Measurements from ENCODE around the gene PRDM5. TPM values are rescaled to one million over a fixed set of nuclear protein-coding genes. Genes with fewer than 3 reads are reported as not detected.

The PRDM5 gene
- total and polyA plus RNA-seq, 9 of the 15 experiments (the other 6 are each of a cell fraction or from before 2014, with no cell fraction given), result not detected

DNA sequence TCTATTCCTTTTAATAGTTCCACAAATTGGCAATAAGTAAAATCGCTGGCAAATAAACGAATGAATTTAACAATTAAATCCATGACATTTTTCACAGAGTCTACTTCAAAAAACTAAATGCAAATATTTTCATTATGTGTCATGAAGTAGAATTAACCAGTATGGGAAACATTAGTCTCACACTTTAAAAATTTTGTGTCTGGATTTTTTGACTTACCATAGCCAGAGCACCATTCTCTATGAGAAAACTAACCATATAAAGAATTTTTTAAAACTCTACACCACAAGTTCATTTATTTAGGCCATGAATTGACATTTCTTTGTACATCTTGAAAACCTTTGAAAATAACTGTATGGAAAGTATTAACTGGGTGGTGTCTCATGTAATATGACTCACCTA, 41.2 kb downstream of the PRDM5 start:
- H3K27me3 ChIP-seq (ENCODE audit: control insufficient read depth in 2 of 2, insufficient read depth in 2 of 2, low read length in 2 of 2), result no peaks in the 10 kb centered on the region
- no peak overlapping the region for H3K4me3 ChIP-seq
- intact Hi-C loops (cut with micrococcal nuclease) (no loop called here), in situ Hi-C loops (cut with MboI) (no loop called here)
- no peak for FAIRE-seq
- no peaks in the 10 kb centered on the region for H3K79me2 ChIP-seq (ENCODE audit: control insufficient read depth, insufficient read depth, low read length)
- 0% methylated on average over 2 of the region's 2 CpGs for WGBS (ENCODE audit: insufficient coverage, low coverage, missing lambda C conversion rate)
- H3K36me3 ChIP-seq (ENCODE audit: control insufficient read depth, insufficient read depth, low read length), result no peaks in the 10 kb centered on the region
- no peak for ATAC-seq
- no peak overlapping the region for H3K9ac ChIP-seq (ENCODE audit: insufficient read depth in 1 of 2, low read depth in 2 of 2, low read length in 2 of 2)
- POLR2A ChIA-PET, result no interaction called here
- H3K9me3 ChIP-seq (replicated peaks; ENCODE audit: control insufficient read depth, insufficient read depth, low read depth, low read length), result no peaks in the 10 kb centered on the region
- H3K4me2 ChIP-seq (ENCODE audit: insufficient read depth, low read length), result no peak overlapping the region
- no peaks in the 10 kb centered on the region for H3K9me1 ChIP-seq (ENCODE audit: control insufficient read depth, insufficient read depth, low read length)
- no peaks in the 10 kb centered on the region for H3K4me1 ChIP-seq (replicated peaks in 1 of 2; ENCODE audit: control insufficient read depth in 2 of 2, insufficient read depth in 2 of 2, low read length in 2 of 2)
- DNase-seq (ENCODE audit: extremely low read depth in 1 of 4, low spot score in 3 of 4), result no peak
- CTCF ChIA-PET (ENCODE audit: low intra/inter-chr PET ratio), result no interaction called here
- no TSS peak for BruUV-seq (replicated peaks)
- no peaks in the 10 kb centered on the region for H4K20me1 ChIP-seq (replicated peaks; ENCODE audit: control insufficient read depth, insufficient read depth, low read length)
- no peak overlapping the region for H2AFZ ChIP-seq (ENCODE audit: low read depth, low read length)
- no peak overlapping the region for H3K27ac ChIP-seq (ENCODE audit: extremely low read depth, low read depth, low read length)
- TF ChIP-seq, protein P1, sequence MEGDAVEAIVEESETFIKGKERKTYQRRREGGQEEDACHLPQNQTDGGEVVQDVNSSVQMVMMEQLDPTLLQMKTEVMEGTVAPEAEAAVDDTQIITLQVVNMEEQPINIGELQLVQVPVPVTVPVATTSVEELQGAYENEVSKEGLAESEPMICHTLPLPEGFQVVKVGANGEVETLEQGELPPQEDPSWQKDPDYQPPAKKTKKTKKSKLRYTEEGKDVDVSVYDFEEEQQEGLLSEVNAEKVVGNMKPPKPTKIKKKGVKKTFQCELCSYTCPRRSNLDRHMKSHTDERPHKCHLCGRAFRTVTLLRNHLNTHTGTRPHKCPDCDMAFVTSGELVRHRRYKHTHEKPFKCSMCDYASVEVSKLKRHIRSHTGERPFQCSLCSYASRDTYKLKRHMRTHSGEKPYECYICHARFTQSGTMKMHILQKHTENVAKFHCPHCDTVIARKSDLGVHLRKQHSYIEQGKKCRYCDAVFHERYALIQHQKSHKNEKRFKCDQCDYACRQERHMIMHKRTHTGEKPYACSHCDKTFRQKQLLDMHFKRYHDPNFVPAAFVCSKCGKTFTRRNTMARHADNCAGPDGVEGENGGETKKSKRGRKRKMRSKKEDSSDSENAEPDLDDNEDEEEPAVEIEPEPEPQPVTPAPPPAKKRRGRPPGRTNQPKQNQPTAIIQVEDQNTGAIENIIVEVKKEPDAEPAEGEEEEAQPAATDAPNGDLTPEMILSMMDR (IDR thresholded peaks at IDR 0.05 in 2 of 3, conservative IDR thresholded peaks at IDR 0.05 in 1 of 3; ENCODE audit: insufficient read depth in 2 of 3, low read depth in 1 of 3, low read length in 3 of 3), result no peak
- TF ChIP-seq FOXJ3 (CRISPR knock-in tag; IDR thresholded peaks at IDR 0.05) (no peak), PTTG1 (tag; IDR thresholded peaks at IDR 0.05; ENCODE audit: low read depth) (no peak), KAT8 (IDR thresholded peaks at IDR 0.05; ENCODE audit: low read depth) (no peak), CBFA2T3 (IDR thresholded peaks at IDR 0.05) (no peak), ZNF780A (CRISPR knock-in tag; IDR thresholded peaks at IDR 0.05) (no peak)
- TF ChIP-seq, protein P2, sequence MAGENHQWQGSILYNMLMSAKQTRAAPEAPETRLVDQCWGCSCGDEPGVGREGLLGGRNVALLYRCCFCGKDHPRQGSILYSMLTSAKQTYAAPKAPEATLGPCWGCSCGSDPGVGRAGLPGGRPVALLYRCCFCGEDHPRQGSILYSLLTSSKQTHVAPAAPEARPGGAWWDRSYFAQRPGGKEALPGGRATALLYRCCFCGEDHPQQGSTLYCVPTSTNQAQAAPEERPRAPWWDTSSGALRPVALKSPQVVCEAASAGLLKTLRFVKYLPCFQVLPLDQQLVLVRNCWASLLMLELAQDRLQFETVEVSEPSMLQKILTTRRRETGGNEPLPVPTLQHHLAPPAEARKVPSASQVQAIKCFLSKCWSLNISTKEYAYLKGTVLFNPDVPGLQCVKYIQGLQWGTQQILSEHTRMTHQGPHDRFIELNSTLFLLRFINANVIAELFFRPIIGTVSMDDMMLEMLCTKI (IDR thresholded peaks at IDR 0.05; ENCODE audit: partially characterized antibody), result no peak
- TF ChIP-seq, protein P3, sequence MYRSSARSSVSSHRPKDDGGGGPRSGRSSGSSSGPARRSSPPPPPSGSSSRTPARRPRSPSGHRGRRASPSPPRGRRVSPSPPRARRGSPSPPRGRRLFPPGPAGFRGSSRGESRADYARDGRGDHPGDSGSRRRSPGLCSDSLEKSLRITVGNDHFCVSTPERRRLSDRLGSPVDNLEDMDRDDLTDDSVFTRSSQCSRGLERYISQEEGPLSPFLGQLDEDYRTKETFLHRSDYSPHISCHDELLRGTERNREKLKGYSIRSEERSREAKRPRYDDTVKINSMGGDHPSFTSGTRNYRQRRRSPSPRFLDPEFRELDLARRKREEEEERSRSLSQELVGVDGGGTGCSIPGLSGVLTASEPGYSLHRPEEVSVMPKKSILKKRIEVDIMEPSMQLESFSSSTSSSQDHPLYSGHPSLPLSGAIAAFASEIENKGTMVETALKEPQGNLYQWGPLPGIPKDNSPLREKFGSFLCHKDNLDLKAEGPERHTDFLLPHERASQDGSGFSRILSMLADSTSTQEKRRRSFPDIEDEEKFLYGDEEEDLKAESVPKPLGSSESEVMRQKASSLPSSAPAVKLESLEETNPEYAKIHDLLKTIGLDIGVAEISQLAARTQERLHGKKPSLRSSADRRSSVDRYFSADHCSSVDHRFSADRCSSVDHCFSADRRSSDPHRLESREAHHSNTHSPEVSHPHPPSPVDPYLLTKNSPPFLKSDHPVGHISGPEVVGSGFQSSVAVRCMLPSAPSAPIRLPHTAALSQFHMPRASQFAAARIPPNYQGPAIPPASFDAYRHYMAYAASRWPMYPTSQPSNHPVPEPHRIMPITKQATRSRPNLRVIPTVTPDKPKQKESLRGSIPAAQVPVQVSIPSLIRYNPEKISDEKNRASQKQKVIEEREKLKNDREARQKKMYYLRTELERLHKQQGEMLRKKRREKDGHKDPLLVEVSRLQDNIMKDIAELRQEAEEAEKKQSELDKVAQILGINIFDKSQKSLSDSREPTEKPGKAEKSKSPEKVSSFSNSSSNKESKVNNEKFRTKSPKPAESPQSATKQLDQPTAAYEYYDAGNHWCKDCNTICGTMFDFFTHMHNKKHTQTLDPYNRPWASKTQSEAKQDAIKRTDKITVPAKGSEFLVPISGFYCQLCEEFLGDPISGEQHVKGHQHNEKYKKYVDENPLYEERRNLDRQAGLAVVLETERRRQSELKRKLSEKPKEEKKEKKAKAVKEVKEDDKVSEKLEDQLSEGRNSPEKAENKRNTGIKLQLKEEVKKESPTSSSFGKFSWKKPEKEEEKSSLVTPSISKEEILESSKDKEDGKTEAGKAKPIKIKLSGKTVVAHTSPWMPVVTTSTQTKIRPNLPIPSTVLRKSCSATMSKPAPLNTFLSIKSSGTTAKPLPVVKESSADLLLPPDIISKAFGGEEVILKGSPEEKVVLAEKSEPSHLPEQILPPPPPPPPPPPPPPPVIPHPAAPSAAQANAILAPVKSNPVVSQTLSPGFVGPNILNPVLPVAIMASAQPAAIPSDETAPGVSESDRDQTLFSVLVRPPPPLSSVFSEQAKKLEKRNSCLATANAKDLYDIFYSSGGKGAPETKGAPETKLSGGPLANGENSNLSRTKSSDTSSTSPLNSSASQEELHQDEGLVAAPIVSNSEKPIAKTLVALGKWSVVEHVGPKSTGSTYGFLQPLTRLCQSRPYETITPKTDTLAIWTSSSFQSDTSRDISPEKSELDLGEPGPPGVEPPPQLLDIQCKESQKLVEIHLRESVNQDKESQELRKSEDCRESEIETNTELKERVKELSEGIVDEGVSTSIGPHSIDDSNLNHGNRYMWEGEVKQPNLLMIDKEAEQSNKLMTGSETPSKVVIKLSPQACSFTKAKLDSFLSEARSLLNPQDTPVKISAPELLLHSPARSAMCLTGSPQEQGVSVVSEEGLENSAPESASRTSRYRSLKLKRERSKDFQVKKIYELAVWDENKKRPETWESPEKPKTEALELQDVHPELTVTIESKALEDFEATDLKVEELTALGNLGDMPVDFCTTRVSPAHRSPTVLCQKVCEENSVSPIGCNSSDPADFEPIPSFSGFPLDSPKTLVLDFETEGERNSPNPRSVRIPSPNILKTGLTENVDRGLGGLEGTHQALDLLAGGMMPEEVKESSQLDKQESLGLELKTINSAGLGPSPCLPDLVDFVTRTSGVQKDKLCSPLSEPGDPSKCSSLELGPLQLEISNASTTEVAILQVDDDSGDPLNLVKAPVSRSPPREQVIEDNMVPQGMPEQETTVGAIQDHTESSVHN (IDR thresholded peaks at IDR 0.05; ENCODE audit: borderline replicate concordance in 1 of 2, low read depth in 1 of 2), result no peak
- TF ChIP-seq, protein P4, sequence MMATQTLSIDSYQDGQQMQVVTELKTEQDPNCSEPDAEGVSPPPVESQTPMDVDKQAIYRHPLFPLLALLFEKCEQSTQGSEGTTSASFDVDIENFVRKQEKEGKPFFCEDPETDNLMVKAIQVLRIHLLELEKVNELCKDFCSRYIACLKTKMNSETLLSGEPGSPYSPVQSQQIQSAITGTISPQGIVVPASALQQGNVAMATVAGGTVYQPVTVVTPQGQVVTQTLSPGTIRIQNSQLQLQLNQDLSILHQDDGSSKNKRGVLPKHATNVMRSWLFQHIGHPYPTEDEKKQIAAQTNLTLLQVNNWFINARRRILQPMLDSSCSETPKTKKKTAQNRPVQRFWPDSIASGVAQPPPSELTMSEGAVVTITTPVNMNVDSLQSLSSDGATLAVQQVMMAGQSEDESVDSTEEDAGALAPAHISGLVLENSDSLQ (IDR thresholded peaks at IDR 0.05), result no peak
